K562 (cell line): Measurements from ENCODE around the gene PACS2. TPM values are rescaled to one million over a fixed set of nuclear protein-coding genes. Genes with fewer than 3 reads are reported as not detected.

Experiments
- E2F3 ChIP-seq: fragments of 250-450 bp; sonication (Bioruptor Pico); IDR thresholded peaks from 2 replicates; pipeline ENCODE4 v1.4.0; 2020; ENCODE audit warnings: mild to moderate bottlenecking
- JUND ChIP-seq, 2 experiments: IDR thresholded peaks; 2 replicates in 1 of 2; 3 replicates in 1 of 2; pipeline ENCODE4 v1.6.1; 2011; ENCODE audit warnings: borderline replicate concordance in 2 of 2, low read depth in 2 of 2, low read length in 2 of 2, improper control_type of control experiment in 1 of 2, missing biosample characterization in 1 of 2, missing genetic modification characterization in 1 of 2, missing genetic modification reagents in 1 of 2
- L3MBTL2 ChIP-seq: fragments of 450-650 bp; IDR thresholded peaks from 2 replicates; pipeline ENCODE4 v1.6.1; 2016; ENCODE audit warnings: mild to moderate bottlenecking, moderate library complexity
- MAZ ChIP-seq, 2 experiments: fragments of 450-650 bp in 1 of 2; sonication (generic) in 1 of 2; formaldehyde crosslinking; IDR thresholded peaks in 1 of 2; conservative IDR thresholded peaks in 1 of 2; 2 replicates each; pipeline versions ENCODE4 v1.4.0 to v1.5.0; 2020; ENCODE audit warnings: mild to moderate bottlenecking in 1 of 2, missing genetic modification reagents in 1 of 2
- MGA ChIP-seq: fragments of 450-650 bp; IDR thresholded peaks from 2 replicates; pipeline ENCODE4 v1.6.1; 2016; ENCODE audit warnings: mild to moderate bottlenecking, moderate library complexity
- NUFIP1 ChIP-seq: fragments of 450-650 bp; IDR thresholded peaks from 2 replicates; pipeline ENCODE4 v1.6.1; 2018; ENCODE audit not compliant: partially characterized antibody
- SFPQ ChIP-seq: fragments of 200-400 bp; formaldehyde crosslinking; IDR thresholded peaks from 2 replicates; pipeline ENCODE4 v1.6.1; 2017; ENCODE audit warnings: mild to moderate bottlenecking, low read depth, low read length, moderate library complexity
- SOX6 ChIP-seq: fragments of 450-650 bp; IDR thresholded peaks from 2 replicates; pipeline ENCODE4 v1.6.1; 2014; ENCODE audit warnings: mild to moderate bottlenecking
- TEAD4 ChIP-seq, 2 experiments: sonication (generic) in 1 of 2; formaldehyde crosslinking in 1 of 2; IDR thresholded peaks; 2 replicates each; pipeline versions ENCODE4 v1.6.1 to v1.8.0; 2012 to 2022; ENCODE audit warnings: borderline replicate concordance in 1 of 2, inconsistent platforms in 1 of 2, low read length in 1 of 2, mild to moderate bottlenecking in 1 of 2, missing genetic modification reagents in 1 of 2
- ZBED1 ChIP-seq: IDR thresholded peaks from 2 replicates; pipeline ENCODE4 v1.6.1; 2014
- ZNF133 ChIP-seq: fragments of 250-450 bp; sonication (Bioruptor Pico); IDR thresholded peaks from 2 replicates; pipeline ENCODE4 v1.4.0; 2020; ENCODE audit warnings: mild to moderate bottlenecking
- polyA plus RNA-seq, 8 experiments: library from polyadenylated mRNA; depleted of rRNA in 4 of 8; stranded (reverse) in 5 of 8; unstranded in 3 of 8; fragments of >200 nt; fragmentation: Nextera tagmentation in 2 of 8; fragmentation: Illumina TruSeq in 1 of 8; extraction: Ambion mirVana in 2 of 8; extraction: Trizol in 1 of 8; gene quantifications; 2 replicates each; pipeline versions ENCODE4 v1.2.1 to v1.2.3, GENCODE V29; 2011 to 2014; ENCODE audit warnings: inconsistent platforms in 1 of 8, missing spikeins in 1 of 8
- total RNA-seq, 7 experiments: library from RNA; depleted of rRNA in 6 of 7; stranded (reverse); fragments of >200 nt in 6 of 7; fragmentation: Illumina TruSeq in 2 of 7; extraction: Trizol in 2 of 7; gene quantifications; 2 replicates each; pipeline versions ENCODE4 v1.2.1 to v1.2.3, GENCODE V29; 2011 to 2021; ENCODE audit warnings: low replicate concordance in 1 of 7

PACS2 gene
- total and polyA plus RNA-seq, 9 of the 15 experiments (the other 6 are each of a cell fraction or from before 2014, with no cell fraction given), result 0.11 to 20.8 (median 9.9) TPM

- TF ChIP-seq SFPQ (no peak), L3MBTL2 (peak; percentile 35), MGA (peak; percentile 55; the same call in 1 of the 2 replicates), NUFIP1 (no peak), JUND (IDR thresholded peaks at IDR 0.05; ENCODE audit: borderline replicate concordance, low read depth, low read length) (no peak), JUND (tag; IDR thresholded peaks at IDR 0.05; ENCODE audit: borderline replicate concordance, low read depth, low read length) (no peak), MAZ (CRISPR knock-in tag; conservative IDR thresholded peaks at IDR 0.05 in 1 of 2, IDR thresholded peaks at IDR 0.05 in 1 of 2) (0 out of 4 replicates have a peak, but pooled peaks of 1 of the 2 experiments have one; percentile 30), ZNF133 (CRISPR knock-in tag) (no peak), E2F3 (CRISPR knock-in tag) (no peak), SOX6 (no peak), TEAD4 (IDR thresholded peaks at IDR 0.05; ENCODE audit: low read length) (no peak), TEAD4 (CRISPR knock-in tag; IDR thresholded peaks at IDR 0.05; ENCODE audit: borderline replicate concordance) (no peak), ZBED1 (no peak)
Observed at GRCh38 chr14:105419195-105420091, 104.9 kb downstream of the PACS2 start, which contains the start of gene MTA1 (continued).
